NCI-H69 (cell line): Measurements from ENCODE around the gene AP1AR.
"Not testable (repeated sequence)": the region's sequence is repeated elsewhere in the genome, so short reads cannot be mapped to it uniquely, and the experiment has no call there.

Source experiments
- DNase-seq: peaks from one replicate; lab custom pipeline; 2025; lab: John Stamatoyannopoulos, UW

Gene AP1AR, protein sequence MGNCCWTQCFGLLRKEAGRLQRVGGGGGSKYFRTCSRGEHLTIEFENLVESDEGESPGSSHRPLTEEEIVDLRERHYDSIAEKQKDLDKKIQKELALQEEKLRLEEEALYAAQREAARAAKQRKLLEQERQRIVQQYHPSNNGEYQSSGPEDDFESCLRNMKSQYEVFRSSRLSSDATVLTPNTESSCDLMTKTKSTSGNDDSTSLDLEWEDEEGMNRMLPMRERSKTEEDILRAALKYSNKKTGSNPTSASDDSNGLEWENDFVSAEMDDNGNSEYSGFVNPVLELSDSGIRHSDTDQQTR

GRCh38 chr4:112231779-112232713 lies at the start of gene AP1AR:
Gene AP1AR, plus strand, starts transcription at chr4:112231787. Its CDS starts 305 bp downstream, at chr4:112232092.
- peak; percentile 87 for DNase-seq

DNA sequence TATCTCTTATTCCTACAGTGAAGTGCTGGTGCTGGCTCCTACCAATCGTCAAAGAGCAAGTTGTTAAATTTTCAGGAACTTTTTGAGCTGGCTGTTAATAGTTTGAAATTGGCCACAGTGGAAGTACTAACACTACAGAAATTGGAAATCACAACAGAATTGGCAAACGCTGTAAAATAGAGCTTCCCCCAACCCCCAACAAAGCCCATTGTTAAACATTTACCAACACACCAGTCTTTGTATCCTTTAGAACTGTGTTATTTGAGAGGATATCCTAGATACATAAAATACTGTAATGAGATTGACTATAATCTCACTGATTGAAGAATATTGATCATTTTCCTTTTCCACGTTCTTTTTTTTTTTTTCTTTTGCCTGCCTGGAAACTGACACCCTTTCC lies 49.0 kb upstream of the AP1AR start:
- no peak for DNase-seq

GRCh38 chr4:112183252-112183651 lies 48.3 kb upstream of the AP1AR start:
- no peak for DNase-seq

- DNase-seq: no peak
Measured at GRCh38 chr4:112184438-112184837, 47.1 kb upstream of the AP1AR start.

- no peak for DNase-seq
Measured at GRCh38 chr4:112185334-112185733, 46.3 kb upstream of the AP1AR start.

- DNase-seq: no peak
Measured at GRCh38 chr4:112185740-112186670, 45.6 kb upstream of the AP1AR start.

DNA sequence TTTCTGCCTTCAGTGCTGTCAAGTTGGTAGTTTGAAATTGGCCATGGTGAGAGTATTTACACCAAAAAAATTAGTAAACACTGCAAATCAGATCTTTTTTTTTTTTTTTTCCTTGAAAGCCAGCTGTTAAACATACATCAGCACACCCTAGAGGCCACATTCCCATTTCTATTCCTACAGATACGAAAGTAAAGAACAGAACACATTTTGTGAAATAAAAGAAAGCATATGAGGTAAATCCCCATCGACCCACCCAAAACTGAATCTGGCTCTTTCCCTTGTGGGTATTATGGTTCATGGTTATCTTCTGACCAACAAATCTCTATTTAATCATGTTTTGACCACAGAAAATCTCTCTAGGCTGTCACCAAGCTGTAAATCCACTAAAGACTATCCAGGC lies 41.8 kb upstream of the AP1AR start:
- no peak for DNase-seq

- DNase-seq: no peak
Measured at GRCh38 chr4:112190684-112191083, 40.9 kb upstream of the AP1AR start.

GRCh38 chr4:112196461-112196860 lies 35.1 kb upstream of the AP1AR start:
- DNase-seq: no peak

GRCh38 chr4:112199041-112199440 lies 32.5 kb upstream of the AP1AR start:
- no peak for DNase-seq

- no peak for DNase-seq
Measured at GRCh38 chr4:112201915-112202505, 29.6 kb upstream of the AP1AR start.

GRCh38 chr4:112203593-112203992 lies 28.0 kb upstream of the AP1AR start:
- DNase-seq: no peak

- DNase-seq: no peak
Measured at GRCh38 chr4:112206431-112206830, 25.2 kb upstream of the AP1AR start.

- not testable (repeated sequence) for DNase-seq
Measured at GRCh38 chr4:112208137-112209095, 23.2 kb upstream of the AP1AR start.

DNA sequence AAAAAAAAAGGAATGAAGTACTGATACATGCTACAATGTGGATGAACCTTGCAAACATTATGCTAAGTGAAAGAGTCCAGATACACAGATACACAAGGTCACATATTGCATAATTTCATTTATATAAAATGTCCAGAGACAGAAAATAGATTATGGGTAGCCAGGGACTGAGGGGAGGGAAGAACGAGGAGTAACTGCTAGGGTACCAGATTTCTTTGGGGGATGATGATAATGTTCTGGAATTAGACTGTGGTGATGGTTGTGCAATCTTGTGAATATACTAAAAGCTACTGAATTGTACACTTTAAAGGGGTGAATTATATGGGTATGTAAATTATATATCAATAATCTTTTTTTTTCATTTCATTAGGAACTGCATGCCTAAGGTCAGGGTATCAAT lies 20.8 kb upstream of the AP1AR start:
- no peak for DNase-seq

- DNase-seq: peak; percentile 6
Measured at GRCh38 chr4:112213091-112213490, 18.5 kb upstream of the AP1AR start.

DNA sequence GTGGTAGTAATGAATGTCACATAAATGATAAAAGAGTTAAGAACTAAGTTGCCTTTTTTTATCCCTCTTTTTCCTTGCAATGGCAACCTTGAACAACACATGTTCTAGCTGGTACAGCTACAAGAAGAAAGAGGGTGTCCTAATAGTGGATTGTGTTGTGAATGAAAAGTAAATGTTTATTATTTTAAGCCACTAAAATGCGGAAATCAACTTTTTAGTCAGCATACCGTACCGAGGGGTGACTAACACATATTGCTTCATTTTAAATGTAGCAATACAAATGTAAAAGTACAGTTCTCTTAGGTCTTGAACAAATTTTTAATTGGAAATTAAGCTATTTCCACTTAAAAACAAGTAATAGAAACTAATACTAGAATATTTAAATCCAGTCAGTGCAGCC lies 17.7 kb upstream of the AP1AR start:
- DNase-seq: no peak

- peak; percentile 54 for DNase-seq
Measured at GRCh38 chr4:112214390-112215264, 17.0 kb upstream of the AP1AR start.

DNA sequence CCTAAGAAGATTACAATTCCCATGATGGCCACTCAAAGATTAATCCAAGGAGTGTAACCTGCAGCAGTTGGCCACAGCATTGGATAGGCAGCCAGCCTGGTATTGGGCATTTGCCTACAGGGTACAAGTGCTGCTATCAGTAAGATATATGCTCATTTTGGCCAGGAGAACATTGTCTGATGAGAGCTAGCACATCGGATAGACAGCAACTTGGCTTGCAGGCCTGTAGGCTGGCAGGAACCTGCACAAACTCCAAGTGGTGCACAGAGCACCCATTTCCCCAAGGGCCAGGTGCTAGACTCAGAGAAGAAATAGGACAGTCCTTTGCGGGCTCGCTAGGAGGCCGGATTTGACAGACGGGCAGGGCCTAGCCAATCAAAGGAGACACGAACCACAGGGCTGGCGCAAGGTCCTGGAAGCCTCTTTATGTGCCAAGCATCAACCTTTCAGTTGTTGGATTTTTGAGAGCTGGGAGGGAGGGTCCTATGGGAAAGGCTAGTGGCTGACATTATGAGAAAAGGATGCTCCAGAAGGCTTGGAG lies 11.7 kb upstream of the AP1AR start:
- no peak for DNase-seq
